UCSD-AML1 (cell line): Measurements from ENCODE around the gene CAD.
"Not testable (repeated sequence)": the region's sequence is repeated elsewhere in the genome, so short reads cannot be mapped to it uniquely, and the experiment has no call there.

ENCODE experiments used
- DNase-seq: peaks from one replicate; lab custom pipeline; 2025; ENCODE audit not compliant: unreplicated experiment; lab: John Stamatoyannopoulos, UW

Gene CAD

DNA sequence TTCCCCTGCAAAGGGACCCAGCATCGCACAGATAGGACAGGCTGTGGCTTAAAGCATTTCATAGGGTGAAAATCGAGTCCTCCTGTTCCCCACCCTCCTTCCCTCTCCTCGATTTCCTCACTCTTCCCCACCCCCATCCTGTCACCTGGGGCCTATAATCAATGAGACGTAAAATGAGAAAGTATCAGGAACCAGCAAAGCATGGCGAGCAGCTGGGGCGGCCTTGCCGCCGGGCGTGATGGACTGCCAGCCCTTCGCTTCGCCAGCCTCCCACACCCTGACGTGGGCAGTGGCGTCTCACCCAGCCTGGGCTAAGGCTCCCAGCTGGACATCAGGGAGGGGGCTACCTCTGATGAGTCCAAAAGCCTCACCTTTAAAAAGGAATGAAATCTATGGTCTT is 34.6 kb downstream of the CAD start:
- no peak for DNase-seq

DNA sequence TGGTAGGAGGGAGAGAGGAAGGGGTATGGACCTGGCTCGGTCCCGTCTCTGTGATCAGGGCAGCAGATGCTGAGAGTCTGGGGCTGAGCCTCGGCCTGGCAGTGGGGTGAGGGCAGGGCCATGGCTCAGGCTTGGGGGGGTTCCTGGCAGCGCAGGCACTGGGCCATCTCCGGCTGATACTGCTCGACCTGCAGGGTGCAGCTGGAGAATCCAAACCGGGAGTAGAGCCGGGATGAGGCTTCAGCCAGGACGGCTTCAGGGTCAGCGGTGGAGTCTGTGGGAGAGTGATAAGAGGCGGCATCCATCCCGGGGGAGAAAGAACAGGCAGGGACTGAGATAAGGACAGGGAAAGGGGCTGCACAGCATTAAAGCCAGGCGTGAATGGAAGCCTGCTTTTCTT is 38.0 kb downstream of the CAD start:
- no peak for DNase-seq

DNA sequence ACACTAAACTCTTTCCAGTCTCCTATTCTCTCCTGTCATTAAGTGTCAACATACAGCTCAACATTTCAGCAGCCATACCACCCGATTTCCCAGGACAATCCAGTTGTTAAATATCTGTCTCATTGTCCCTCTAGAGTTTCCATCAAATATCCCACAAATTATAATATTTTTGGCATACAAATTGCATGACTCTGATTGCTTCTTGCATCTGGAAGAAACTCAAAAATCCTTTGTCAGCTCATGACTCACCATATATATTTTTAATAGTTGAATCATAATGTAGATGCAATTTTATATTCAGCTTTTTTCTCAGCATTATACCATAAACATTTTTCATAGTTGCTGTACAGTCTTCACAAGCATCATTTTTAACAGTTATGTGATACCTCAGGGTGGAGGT is 38.5 kb downstream of the CAD start:
- no peak for DNase-seq

DNA sequence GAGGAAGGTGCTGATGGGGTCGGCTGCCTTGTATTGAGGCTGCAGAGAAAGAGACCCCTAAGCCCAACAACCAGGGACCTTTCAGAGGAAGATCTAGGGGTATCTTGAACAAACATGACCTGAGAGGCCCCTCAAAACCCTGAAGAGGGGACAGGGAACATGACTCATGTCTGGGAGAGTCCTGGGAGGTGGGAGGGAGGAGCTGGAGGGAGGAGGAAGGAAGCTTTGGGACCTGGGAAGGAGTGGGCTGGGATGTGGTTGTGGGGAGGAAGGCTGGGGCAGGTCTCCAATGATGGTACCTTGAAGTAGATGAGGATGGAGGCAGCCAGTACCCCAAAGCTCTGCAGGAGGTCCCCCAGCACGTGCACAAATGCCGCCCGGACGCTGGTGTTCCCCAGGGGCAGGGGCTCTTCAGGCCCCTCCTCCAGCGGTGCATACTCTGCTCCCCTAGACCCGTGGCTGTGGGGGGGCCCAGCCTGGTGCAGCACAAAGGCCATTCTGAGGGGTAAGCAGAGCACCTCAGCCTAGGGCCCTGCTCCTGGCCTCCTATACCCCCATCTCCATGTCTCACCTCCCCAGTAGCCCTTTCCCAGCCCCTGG is 39.8 kb downstream of the CAD start:
- no peak for DNase-seq

DNA sequence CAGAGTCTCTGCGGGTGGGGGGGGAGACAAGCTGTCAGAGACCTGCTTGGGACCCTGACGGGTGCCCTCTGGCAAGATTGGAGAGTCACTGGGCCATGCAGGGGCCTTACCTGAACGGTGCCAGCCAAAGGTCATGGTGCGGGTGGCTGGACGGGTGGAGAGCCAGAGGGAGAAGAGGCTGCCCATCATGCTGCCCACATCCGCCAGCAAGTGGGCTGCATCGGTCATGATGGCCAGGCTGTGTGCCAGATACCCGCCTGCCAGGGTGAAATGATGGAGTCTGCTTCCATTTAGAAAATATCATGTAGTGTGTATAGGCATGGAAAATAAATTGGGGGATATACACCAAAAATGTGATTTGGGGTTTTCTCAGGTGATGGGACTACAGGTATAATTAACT is 40.9 kb downstream of the CAD start:
- DNase-seq: no peak

DNA sequence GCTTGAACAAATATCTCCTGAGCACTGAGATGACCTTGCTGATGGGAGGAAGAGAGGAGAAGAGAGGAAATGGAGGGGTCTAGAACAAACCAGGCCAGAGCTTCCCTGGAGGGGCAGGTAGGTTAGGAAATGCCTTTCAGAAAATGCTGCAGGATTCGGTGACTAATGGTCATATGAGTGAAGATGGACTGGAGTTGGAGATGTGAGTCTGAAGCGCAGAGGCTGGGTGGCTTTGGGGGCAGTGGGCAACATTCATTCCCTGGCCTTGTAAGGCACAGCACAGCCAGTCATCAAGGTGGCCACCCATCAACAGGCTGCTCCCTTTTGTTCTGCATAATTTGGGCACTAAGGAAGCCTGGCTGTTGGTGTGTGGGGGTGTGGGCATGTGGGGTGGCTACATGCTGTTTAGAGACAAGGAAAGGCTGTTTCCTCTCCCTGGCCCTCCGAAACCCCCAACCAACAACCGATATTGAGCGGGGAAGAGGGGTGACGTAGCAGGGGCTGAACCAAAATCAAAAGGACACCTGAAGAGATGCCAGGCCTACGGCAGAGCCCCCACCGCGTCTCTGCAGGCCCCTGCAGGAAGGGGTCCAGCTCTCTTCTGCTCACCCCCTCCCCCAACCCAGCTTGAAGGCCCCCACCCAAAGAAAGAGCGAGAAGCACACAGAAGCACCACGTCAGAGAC is 44.2 kb downstream of the CAD start:
- no peak for DNase-seq

DNA sequence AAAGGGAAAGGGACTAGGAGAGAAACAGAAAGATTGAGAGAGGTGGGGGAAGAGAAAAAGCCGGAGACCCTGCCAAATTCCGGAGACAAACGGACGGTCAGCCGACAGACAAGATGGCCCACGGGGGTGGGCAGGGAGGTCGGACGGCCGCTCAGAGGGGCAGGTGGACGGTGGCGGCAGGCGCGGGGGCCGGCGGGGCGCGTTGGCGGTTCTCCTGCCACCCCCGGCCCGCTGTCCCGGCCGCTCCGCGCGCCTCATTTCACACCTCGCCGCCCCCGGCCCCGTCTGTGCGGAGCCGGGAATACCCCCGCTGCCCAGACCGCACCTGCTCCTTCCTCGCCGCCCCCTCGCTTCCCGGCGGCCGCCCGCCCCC is 44.7 kb downstream of the CAD start:
- no peak for DNase-seq

DNA sequence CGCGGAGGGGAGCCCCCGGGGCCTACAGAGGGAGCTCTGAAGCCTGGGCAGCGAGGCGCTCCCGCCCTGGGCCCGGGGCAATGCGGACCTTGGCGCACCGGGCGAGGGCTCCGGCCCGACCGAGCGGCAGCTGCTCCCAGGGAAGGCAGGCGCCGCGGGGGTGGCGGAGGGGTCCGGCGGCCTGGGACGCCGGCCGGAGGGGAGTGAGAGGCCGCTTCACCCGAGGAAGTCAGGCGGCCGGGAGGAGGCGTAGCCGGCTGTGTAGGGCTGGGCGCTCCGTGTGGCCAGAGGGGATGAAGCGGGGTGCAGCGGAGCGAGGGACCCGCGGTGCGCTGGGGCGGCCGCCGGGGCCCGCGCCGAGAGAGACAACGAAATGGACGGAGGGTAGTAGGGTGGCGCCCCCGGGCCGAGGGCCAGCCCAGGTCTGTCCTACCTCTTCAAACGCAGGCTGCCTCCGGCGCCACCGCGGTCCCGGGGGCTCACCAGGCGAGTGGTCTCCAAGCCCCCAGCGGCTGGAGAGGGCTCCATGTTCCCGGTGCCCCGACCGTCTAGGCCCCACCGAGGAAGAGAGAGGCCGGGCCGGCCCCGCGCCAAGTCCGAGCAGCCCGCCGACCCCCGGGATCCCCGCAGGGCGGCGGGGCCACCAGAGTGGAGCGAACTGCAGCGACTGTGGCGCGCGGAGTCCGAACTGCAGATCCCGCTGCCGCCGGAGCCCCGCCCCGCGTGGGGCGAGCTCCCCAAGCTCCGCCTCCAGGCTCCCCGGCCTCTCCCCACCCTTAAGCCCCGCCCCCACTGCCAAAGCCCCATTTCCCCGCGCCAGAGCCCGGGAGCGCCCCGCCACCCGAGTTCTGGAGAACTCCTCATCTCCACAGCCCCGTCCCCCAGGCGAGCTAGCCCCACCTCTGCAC is 45.5 kb downstream of the CAD start, which contains the start of gene SLC30A3:
Gene SLC30A3 (minus strand): TSS at position 669 of the 908 bp plus-strand sequence. CDS start 141 bp downstream, at position 528.
- peak; percentile 43 for DNase-seq

DNA sequence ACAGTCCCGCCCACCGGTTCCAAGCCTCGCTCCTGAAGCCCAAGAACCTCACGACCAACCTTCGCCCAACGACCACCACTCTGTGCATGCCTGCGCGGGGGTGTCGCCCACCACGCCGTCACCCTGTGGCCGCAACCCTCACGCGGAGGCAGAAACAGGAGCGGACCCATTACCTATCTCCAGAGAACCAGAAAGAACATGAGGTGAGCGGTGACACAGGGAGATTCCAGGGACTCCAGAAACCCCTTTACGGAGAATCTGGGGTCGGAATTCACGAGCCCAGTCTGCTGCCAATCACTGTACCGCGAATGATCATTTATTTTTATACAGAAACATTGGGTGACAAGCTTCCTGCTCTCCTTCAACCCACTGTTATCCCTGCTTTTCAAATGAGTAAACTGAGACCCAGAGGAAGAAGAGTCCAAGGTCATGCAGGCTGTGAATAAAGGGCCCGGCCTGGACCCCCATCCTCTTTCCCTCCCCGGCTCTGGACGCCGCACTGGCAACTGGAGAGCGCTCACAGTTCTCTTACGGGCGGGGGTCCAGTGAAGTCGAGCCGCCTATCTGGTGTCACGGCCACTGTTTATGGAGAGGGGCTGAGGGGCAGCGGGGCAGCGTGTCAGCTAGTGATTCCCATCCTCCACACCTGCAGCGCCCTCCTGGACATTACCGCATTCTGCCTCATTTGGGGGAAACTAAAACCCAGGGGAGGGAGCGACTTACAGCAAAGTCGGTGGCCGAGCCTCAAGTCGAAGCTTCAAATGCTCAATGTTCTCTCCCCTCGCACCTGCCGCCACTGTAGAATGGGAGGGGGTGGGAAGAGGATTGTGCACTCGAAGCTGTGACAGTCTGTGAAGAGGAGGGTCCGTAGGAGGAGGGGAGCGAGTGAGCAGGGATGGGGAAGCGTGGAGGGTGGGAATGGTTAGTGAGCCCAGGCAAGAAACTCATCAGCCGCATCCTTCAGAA is 46.4 kb downstream of the CAD start:
- DNase-seq: no peak

DNA sequence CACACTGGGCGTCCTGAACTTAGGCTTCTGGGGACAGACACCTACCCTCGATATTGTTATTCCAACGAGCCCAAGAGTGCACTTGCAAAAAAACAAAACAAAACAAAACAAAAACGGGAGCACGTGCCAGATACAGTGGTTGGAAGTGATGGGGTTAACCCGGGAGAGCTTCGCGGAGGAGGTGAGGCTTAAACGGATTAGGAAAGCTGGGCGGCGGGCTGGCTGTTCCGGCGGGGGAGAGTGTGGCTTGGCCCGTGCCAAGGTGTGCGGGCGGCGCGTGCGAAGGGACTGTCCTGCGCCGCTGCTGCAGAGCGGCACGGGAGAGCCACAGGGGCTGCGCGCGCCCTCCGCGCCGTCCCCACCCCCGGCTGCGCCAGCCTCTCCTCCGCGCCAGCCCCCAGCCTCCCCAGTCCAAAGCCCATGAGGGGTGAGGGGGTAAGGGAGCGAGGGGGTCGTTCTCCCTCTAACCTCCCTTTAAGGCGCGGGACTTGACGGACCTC is 47.1 kb downstream of the CAD start:
- DNase-seq: no peak

DNA sequence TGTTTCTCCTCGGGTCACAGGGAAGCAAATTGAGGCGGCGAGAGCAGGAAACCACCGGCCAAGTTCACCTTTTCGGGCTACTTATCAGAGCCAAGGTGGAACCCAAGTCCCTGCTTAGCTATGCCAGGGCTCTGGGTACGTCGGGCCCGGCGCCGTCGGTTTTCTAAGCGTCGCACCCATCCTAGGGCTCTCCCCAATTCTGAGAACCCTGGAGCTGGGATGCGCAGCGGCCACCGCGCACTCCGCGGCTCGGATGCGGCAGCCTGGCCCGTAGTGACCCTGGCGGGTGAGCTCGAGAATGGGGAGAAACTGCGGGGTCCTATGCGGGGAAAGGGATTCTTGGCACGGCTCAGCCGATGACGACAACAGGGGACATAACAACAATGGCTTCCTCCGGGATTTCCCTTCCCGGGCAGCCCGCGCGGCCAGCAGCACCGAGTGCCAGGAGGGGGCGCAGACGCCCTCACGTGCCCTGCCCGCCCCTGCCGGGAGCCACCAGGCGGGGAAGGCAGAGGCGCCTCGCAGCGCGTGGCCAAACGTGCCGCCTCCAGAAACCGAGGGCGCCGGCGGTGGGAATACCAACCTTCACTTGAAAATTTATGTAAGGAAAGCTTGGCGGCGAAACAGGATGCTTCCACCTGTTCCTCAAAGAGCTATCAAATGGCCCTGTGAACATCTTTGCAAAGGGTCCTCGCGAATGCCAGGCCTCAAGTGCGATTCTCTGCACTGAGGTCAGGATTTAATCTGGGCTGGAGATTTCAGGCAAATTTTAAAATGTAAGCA is 47.8 kb downstream of the CAD start:
- DNase-seq: peak; percentile 77

DNA sequence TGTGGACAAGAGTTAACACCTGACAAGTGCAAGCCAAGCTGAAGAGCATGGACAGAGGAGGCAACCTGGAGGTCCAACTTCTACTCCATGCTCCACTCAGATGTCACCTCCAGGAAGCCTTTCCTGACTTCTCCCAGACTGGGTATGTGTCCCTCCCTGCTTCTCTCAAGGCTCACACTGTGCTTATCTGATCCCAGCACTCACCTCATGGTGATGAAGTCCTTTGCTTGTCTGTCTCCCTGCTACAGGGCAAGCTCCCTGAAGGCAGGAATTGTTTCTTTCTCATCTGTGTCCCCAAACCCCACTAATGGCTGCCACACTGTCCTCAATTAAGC is 48.3 kb downstream of the CAD start:
- no peak for DNase-seq

DNA sequence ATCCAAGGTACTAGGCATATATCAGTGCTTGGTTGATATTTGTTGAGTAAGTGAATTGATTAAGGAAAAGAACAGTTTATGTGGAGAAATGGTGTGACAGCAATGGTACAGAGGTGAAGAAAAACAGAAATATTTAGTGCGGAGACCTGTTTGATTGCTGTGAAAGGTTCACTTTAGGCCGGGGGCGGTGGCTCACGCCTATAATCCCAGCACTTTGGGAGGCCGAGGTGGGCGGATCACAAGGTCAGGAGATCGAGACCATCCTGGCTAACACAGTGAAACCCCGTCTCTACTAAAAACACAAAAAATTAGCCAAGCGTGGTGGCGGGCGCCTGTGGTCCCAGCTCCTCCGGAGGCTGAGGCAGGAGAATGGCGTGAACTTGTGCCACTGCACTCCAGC is 51.1 kb downstream of the CAD start:
- DNase-seq: not testable (repeated sequence)

DNA sequence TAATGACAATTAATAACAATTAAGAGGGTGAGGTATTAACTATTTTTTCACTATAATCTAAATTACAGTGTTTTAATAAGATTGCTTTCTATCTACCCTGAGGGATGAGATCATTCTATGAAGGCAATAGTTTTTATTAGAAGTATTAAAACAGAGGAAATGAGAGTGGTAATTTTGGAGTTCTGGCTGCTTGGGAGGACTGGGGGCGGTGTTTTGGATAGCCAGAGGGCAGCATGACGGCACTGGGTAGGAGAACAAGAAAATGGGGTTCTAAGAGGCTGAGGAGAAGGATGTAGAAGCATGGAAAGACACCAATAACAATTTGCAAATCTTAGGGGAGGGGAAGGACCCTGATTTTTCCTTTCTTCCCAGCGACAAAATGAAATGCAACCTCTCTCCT is 53.0 kb downstream of the CAD start:
- DNase-seq: no peak

DNA sequence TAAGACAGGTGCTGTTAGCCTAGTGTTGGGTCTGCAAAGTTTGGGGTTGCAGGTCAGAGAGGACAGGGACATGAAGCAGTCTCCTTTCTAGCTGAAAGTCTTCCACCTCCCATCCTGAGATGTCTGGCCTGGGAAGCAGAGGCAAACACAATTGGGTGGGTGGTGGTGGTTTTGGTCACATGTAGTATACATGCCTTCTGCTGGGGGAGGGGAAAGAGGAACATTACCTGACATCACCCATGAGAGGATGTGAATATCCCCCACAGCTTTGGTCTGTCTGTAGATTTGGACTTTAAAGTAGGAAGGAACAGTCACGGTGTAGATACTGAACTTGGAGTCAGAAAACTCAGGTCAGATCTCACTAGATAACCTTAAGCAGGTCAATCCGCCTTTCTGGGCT is 53.5 kb downstream of the CAD start:
- no peak for DNase-seq

DNA sequence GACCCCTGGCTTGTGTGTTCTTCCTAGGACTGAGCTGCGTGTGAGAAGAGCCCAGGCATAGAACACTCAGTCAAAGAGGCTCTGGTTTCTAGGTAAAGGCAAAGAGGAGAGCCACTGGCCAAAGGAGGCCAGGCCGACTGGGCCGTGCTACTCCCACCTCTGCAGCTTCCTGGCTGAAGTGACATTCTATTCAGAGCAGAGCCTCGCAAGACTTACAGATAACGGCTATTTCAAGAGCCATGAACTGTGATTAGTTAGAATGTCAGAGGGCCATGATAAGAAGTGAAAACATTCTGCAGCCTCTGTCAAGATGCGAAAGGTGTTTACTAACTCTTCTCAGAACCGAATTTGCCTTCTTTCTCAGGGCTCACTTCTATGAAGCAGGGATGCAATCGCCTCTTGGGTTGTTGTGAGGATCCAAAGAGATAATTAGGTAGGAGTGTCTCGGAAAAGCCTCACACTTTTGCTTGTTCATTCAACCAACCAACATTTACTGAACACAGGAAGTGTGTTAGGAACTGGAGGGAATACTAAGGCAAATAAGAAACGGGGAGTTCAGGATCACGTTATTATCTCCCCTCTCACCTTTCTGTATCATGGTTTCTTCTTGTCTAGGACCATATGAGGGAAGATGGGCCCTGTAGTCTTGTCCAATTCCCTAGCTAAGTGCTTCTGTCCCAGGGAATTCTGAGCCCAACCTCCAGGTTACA is 54.6 kb downstream of the CAD start:
- DNase-seq: no peak

DNA sequence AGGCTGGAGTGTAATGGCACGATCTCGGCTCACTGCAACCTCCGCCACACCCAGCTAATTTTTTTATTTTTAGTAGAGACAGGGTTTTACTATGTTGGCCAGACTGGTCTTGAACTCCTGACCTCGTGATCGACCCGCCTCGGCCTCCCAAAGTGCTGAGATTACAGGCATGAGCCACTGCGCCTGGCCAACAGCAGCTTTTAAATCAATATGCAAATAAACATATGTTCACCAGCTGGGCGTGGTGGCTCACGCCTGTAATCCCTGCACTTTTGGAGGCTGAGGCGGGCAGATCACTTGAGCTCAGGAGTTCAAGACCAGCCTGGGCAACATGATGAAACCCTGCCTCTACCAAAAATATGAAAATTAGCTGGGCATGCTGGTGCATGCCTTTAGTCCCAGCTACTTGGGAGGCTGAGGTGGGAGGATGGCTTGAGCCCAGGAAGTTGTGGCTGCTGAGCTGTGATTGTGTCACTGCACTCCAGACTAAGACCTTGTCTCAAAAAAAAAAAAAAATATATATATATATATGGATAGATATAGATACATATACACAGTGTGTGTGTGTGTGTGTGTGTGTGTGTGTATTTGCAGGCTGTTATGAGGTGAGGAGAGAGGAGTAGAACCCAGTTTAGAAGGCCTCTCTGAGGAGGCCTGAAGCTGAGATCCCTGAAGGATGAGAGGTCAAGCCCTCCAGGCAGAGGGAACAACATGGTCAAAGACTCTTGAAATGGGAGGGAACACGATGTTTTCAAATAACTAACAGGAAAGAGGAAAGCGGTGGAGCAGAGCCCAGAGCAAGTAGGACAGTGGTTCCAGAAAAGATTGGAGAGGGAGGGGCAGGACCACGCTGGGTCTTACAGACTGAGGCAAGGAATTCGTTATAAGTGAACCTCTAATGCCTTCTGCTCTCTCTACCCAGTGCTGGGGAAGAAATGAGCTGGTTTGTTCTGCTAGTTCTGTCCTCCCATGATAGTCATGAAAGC is 55.7 kb downstream of the CAD start:
- DNase-seq: not testable (repeated sequence)
